Stimulated activated CD4-positive, alpha-beta T cell treated with anti-CD3 and anti-CD28 coated beads, Interleukin-12 subunit alpha, Interleukin-12 subunit beta, amount 100 ng/mL, for 4 hours (primary cell): ENCODE measurements around the gene CACNA1C.

Experiments used
- DNase-seq: peaks from one replicate; pipeline ENCODE4 v3.0.0-alpha.2; 2020

The CACNA1C gene

DNA sequence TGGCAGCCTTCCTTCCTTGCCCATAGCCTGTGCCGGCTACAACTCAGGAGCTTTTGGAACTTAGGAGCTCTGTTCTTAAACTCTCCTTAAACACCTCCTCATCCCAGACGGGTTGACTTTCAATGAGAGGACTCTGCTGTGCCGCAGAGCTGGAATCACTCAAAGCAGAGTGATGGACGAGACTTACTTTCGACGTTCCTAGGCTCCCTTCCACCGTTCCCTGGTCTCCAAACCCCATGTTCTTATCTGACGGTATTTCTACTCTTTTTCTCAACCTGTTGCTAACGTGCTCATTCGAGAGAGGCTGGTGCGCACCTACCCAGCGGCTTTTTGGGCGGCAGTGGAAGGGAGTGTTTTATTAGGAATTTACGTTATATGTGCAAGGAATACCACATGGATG, 232.7 kb downstream of the CACNA1C start:
- DNase-seq: no peak

DNA sequence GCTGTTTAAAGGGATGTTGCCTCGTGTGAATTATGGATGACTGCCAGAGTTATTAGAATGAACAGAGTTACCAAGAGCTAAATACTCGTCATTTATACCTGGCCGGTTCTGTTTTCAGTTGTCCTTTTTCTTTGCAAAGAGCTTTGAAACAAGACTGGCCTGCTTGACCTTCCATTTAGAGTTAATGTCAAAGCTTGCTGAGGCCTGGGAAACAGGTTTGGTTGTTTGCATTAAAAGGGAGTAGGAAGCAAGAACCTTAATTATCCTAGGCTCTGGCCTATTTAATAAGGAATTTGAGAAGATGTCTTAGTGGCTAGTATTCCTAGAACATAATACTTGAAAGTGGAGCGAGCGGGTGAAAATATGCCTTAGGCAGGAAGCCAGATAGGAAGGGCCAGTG, 233.3 kb downstream of the CACNA1C start:
- DNase-seq: no peak

DNA sequence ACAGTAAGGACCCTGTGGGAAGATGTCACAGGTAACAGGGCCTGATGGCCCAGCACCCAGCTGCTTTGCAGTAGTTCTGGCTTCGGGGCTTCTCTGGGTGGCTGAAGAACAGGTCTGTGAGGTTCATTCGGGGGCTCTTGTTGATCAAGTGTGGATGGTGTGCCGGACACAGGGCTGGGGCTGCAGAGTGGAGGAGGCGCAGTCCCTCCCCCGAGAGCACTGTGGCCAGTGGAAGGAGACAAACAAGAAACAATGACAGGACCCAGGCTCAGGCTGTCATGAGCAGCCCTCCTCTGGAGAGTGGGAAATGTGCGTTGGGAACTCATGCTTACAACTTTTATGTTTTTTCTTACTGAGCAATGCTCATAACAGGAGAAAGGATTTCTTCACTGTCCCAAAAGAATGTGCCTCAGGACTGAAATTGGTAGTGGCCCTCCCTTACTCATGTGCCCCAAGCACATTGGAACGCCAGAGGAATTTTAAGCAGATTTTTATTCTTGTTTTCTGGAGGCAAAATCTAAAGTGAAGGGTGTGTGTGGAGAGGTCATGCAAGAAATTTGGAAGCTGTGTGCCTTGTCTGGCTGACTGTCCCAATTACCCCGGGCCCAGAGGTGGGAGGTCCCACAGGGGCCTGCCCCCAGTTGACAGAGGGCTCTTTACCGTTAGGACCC, 233.8 kb downstream of the CACNA1C start:
- no peak for DNase-seq

DNA sequence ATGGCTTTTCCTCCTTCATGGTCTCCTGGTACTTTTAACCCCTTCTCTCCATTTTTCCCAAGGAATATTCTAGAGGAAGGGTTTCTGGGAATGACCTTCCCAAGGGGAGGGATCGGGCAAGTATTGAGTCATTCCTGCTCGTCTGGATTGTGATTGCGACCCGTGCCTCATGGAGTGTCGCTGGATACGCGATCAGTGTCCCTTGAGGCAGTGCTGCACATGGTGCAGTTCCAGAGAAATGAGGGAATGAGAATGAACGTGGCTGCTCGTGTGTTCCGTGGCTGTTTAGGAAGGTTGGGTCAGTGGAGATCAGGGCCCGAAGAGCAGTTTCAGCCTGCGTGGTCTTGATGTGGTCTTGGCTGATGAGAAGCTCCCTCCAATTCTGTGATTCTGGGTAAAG, 234.4 kb downstream of the CACNA1C start:
- no peak for DNase-seq

DNA sequence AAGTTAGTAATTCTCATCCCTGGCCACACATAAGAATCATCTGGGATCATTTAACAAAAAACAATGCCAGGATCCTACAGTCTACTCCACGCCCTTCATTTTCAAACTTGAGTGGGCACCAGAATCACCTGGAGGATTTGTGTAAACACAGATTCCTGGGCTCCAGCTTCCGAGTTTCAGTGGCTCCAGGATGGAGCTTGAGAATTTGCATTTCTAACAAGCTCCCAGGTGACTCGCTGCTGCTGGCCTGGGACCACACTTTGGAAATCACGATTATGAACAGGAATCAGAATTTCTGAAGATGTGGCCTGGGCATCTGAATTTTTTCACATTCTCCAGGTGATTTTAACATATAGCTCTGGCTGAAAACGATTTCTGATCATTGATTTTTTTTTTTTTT, 234.8 kb downstream of the CACNA1C start:
- no peak for DNase-seq

DNA sequence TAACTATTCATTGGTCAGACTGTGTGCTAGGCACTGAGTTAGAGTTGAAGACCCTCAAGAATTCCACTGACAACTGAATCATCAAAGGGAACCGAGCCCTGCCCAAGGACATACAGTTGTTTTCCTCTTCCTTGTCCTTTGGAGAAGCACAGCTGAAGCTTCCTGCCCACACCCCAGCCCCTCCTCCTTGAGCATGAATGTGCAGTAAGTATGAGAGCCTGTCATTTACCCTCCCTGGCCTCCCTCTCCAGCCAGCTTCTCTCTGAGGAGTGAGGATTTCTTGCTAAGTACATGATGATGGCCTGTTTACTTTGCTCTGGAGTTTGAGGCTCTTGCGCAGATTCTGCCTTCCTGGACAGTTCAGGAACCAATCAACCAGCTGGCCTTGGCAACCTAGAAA, 235.2 kb downstream of the CACNA1C start:
- DNase-seq: no peak

DNA sequence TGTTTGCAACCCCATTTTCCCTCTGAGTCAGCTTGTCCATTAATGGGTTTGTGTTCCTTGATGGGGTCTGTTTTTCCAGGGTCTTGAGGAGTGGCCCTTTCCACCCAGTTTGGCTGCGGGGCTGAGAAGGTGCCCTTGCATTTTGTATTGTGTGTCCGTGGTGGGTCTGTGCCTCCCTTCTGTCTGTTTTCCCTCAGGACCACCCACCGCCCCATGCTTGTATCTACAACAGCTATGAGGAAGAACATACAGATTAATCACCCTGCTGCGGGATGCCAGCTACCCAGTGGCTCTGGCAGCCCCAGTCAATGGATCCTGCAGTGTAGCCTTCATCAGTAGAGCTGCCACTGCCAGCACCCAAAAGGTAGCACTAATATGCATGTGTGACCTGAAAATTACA, 235.7 kb downstream of the CACNA1C start:
- no peak for DNase-seq

DNA sequence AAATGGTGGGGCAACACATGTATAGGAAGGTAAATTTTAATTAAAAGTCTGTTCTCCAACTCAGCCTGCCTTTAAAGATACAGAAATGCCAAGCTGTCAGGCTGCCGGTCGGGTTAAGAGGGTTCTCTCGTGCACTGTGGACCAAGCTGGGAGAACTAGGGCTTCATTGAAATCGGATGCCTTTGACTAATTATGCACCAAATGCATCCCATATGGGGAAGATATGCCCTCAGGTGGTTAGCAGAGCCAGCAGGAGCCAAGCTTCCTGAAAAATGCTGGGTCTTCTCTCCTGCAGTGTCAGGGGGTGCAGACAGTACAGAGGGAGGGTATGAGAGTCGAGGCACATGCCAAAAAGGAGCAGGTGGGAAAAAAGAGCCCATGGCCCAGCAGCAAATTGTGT, 236.1 kb downstream of the CACNA1C start:
- DNase-seq: no peak

DNA sequence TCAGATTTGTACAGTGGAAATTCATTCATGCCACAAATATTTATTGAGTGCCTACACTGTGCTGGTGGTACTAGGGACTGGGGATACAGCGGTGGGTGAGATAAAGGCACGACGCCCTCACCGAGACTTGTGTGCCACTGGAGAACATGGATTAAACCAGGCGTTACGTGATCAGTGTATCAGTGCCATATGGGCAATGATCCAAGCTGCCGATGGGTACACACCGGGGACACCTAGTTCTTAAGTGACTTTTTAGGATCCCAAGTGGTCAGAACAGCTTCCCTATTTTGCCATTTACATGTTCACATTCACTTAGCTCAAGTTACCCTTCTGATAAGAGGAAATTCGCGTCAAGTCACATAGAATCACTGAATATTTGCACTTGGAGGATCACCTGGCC, 236.7 kb downstream of the CACNA1C start:
- DNase-seq: no peak

DNA sequence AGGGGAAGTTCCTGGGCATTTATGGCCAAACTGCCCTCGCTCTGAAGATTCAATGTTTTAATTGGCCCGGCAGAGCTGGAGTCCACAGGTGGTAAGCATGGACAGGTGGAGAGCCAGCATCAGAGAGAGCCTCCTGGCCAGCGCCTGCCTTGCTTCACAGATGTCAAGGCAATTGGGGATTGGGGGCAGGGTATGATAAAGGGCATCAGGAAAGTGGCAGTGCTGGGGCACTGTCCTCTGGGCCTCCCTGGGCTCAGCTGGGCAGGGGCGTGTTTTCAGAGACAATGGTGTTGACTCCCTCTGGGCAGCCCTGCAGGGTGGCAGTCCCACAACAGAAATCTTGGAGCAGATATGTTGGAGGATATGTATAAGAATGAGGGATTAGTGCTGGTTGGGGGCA, 237.3 kb downstream of the CACNA1C start:
- no peak for DNase-seq

DNA sequence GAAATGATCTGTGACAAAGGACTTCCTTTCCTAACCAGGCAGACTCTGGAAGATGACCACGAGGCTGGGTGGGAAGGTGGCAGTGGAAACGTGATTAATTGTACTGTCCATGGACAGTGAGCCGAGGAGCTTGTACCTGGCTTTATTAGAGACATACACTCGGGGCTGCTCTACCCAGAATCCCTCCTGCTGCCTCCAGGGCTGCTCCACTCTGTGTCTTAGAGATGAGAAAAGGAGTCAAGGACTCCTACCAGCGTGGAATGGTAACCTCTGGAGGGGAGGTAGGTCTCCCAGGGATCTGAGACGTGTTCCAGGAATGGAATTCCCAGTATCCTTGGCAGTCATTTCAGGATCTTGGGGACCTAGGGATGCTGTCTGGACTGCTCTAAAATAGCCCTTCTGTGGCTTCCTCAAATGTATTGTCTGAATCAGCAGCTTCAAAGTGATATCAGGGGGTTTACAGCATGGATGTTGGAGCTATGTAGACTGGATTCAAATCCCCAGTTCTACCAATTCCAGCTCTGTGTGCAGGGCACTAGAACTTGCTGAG, 237.8 kb downstream of the CACNA1C start:
- DNase-seq: no peak

DNA sequence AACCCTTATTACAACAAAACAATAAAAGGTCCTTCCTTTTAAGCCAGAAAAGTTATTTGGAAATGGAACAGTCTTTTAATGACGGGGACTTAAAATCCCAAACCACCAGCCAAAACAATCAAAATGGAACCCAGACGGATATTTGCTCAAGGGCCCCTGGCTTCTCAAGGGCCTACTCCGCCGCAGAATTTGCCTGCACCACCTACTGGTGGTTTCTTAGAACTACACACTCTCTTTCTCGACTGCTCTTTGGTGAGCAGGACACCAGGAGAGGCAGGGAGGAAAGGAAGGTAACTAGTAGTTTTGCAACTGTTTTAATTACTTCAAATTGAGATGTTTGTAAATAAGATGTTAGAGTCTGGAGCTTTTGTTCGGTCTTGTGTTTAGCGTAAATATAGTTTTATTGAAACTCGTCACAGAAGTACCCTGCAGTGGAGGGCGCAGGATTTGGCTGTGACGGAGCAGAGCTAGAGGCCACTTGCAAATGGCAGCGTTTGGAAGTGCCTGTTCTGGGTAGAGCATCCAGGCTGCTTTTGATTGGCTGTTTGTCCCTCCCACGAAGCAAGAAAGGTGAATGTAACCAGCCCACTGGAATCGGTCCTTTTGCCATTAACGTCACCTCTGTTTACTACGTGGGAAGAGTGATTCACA, 238.5 kb downstream of the CACNA1C start:
- peak; percentile 6 for DNase-seq

DNA sequence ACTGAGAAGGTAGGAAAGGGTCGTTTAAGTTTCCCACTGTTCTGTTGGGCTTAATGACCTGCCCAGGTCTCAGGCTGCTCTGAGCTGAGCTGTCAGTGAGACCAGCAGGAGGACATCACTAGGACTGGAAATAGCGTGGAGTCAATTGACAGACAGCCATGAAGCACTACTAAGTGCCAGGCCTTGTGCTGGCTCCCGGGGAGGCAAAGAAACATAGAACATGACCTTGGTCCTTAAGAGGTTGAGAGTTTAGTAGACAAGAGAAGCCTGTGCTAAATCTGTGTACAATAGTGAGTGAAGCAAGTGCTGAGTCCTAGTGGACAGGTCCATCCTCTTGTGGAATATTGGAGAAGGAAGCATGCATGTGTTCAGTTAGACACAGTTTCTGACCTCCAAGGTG, 239.2 kb downstream of the CACNA1C start:
- DNase-seq: no peak

DNA sequence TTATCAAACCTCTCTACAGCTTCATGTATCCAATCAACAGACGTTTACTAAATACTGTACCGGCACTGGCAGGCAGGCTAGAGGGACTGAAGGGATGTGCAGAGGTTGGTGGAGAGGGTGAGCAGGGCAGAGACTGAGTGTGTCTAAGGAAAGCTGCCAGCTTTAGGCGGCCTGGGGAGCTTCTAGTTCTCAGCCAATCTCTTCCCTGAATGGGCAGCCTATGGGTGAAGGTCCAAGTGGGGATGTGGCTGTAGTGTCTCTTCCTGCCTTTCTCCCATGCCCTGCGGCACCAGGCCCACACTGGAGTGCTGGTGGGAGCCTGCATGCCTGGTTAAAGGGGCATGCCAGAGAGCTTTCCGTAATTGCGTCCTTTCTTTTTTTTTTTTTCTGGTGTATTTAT, 239.8 kb downstream of the CACNA1C start:
- DNase-seq: no peak

DNA sequence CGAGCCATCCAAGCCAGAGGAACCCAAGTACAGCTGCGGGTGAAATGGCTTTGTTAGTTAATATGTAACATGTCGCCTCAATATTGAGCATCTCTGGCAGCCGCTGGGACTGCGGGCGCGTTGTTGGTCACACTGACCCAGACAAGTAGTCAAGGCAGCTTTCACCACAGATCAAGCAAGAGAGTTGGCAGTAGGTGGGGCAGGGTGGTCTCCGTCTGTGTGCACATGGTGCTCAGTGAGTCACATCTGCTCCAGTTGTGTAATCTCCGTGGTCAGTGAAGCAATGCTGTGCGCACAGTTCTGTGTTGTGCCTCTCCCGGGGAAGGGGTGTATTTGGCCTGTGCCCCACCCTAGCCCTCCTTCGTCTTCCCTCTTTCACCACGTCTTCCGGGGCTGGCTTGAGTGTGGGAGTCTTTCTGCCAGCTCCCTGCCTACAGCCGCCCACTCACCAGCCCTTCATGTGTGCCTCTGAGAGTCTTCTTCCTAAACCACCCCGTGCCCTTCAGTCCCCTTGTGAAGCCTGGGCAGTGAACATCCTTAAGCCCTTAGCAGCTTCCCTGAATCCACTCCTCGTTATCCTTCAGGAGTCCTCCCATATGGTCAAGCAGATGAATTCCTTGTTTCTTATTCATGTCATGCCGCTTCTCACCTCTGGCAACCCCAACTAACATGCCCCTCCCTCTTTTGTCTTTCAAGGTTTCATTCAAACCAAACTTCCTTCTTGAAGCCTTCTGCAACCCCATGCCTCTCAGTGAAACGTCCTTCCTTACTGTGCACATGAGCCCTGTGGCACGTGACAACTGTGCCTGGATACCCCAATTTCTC, 242.1 kb downstream of the CACNA1C start:
- no peak for DNase-seq

DNA sequence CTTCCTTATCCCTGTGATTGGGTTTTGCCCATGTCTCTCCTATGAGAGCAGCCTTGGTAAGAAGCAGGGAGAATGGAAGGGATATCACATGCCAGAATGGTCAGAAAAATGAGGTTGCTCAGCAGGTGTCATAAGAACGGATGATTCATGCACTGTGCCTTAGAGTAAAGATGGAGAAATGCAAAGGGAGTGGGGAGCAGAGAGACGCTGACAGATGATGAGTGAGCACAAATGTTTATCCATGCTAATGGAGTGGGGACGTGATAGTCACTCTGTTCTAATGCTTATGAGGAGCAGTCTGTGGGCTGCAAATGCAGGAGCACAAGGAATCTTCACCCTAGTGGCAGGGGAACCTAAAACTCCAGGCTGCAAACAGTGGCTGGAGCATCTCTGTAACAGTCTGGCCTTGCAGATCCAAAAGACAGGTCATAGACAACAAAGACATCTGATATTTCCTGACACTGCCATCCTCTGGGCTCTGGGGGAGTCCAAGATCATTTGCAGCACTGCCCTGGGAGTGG, 243.2 kb downstream of the CACNA1C start:
- no peak for DNase-seq

DNA sequence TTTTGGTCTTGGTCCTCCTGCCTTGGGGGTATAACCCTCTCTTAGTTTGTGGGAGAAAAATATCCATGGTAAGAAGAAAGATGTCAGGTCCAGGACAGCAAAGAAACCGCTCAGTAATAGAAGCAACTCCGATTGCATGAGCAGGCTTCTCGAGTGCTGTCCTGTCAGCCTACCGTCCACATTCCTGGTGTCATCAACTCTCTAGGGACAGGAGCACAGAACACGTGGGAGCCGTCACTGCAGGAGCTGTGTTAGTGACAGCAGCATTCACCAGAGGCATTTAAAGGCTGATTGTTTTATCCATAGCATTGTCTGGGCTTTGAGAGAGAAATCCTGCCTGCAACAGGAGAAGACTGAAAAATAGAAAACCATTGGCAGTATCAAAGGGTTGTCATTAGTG, 244.2 kb downstream of the CACNA1C start:
- no peak for DNase-seq

DNA sequence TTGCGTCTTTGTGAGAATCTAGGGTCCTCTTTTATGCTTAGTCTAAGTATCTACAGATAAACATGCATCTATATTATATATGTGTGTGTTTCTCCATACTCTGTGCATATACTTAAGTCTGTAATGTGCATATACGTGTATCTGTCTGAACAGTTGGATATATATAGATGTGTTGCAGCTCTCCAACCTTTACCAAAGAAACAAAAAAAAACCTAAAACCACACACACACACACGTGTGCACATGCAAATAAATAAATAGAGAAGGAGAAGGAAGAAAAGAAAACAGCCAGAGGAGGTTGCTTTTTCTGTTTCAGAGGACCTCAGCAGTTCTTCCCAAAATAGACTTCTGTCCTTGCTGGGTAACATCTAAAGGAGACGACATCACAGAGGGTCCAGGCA, 244.9 kb downstream of the CACNA1C start:
- DNase-seq: no peak

DNA sequence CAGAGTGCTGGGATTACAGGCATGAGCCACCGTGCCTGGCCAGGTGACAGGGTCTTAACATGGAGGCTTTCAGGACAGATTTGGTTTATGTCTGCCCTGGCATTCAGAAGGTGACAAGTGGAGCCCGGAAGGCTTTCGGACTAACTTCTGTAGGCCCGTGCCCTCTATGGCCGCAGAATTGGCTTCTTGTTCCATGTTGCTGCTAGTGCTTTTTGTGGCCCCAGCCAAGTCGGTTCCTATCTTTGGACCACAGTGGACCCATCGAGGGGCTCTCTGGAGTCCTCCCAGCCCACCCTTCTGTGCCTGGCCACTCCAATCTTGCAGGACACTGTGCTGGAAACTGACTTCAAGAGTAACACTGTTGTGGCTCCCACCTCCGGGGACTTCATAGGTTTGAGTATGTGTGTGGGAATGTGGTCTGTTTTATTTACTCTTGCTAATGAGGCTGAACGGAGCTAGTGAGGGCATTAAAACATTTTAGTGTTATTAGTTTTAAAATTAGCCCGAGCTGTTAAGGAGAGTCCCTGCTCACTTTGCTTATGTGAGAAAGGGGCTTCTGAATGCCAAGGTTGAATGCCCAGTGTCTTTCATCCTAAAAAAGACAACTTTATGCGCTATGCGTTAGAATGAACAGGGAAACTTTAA, 245.9 kb downstream of the CACNA1C start:
- DNase-seq: no peak

DNA sequence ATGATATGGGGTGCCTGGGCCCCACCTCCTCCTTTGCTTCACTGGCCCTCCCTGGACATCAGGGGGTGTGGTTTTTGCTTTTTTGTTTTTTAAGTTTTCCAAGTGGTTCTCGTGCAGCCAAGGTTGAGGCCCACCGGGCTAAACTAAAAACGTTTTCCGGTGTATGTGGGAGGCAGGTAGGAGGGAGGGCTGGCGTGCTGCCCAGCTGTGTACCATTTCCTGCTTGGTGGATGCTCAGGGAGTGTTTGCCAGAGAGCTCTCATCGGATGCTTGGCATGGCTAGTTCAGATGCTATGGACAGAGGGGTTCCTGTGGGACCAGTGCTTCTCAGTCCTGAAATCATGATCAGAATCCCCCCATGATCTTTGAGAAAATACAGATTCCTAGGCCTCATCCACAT, 246.4 kb downstream of the CACNA1C start:
- DNase-seq: no peak

DNA sequence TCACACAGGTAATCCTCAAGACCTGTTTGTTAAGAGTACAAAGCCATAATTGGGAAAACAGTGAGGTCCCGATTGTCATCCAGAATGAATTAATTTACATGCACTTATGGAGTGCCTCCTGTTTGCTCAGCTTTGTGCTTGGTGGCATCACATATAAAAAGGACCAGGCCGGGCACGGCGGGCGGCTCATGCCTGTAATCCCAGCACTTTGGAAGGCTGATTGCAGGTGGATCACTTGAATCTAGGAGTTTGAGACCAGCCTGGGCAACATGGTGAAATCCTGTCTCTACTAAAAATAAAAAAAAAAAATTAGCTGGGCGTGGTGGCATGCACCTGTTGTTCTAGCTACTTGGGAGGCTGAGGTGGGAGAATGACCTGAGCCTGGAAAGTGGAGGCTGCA, 247.4 kb downstream of the CACNA1C start:
- no peak for DNase-seq

DNA sequence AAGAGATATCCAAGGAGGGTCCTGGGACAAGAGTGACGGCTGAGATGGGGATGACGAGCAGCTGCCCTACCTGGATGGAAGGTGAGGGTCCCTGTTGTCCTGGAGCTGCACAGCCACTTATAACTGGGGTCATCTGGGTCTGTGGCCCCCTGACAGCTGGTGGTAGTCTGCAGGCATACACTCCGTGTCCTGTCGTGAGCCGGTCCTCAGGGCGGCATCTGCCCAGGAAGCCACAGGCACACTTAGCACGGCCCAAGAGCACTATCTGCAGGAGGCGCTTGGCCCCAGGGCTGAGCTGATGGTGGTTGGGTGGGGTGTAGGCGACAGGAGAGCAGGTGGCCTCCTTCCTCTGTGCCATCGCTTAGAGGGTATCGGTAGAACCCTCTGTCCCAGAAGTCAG, 248.1 kb downstream of the CACNA1C start:
- no peak for DNase-seq
